ENCODE results near the gene EXOC6B. TPM values are rescaled to one million over a fixed set of nuclear protein-coding genes. Genes with fewer than 3 reads are reported as not detected.

Gene EXOC6B
- total RNA-seq, 1 donor from 2014 or later: 139 TPM

DNA sequence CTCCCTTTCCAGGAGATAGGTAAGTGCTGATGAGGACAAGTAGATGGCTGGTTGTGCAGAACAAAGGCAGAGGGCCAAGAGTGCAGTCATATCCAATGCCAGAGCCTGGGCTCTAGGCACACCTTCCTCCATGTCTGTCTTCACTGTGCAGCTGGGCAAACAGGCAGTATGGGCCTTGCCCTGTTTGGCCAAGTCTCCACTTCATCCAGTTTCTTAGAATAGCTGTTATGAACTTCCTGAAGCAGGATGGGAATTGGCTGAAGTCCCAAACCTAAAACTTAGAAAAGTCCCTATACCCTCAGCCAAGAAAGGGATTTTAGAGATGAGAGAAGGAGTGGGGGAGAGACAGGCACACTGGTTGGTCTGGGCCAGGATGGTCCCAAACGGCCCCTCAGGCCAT, 640.6 kb downstream of the EXOC6B start:
- no peak overlapping the region for H3K4me3 ChIP-seq
- no peak overlapping the region for H3K27ac ChIP-seq (replicated peaks)
- H3K36me3 ChIP-seq: no peaks in the 10 kb centered on the region
- intact Hi-C loops (cut with micrococcal nuclease): no loop called here
- TF ChIP-seq, protein P1, sequence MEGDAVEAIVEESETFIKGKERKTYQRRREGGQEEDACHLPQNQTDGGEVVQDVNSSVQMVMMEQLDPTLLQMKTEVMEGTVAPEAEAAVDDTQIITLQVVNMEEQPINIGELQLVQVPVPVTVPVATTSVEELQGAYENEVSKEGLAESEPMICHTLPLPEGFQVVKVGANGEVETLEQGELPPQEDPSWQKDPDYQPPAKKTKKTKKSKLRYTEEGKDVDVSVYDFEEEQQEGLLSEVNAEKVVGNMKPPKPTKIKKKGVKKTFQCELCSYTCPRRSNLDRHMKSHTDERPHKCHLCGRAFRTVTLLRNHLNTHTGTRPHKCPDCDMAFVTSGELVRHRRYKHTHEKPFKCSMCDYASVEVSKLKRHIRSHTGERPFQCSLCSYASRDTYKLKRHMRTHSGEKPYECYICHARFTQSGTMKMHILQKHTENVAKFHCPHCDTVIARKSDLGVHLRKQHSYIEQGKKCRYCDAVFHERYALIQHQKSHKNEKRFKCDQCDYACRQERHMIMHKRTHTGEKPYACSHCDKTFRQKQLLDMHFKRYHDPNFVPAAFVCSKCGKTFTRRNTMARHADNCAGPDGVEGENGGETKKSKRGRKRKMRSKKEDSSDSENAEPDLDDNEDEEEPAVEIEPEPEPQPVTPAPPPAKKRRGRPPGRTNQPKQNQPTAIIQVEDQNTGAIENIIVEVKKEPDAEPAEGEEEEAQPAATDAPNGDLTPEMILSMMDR (IDR thresholded peaks at IDR 0.05; ENCODE audit: borderline replicate concordance): no peak
- peaks cover 30% of the 10 kb centered on the region for H3K4me1 ChIP-seq
- DNase-seq: no peak
- no peaks in the 10 kb centered on the region for H3K9me3 ChIP-seq (replicated peaks)
- no peaks in the 10 kb centered on the region for H3K27me3 ChIP-seq (ENCODE audit: low read depth)

DNA sequence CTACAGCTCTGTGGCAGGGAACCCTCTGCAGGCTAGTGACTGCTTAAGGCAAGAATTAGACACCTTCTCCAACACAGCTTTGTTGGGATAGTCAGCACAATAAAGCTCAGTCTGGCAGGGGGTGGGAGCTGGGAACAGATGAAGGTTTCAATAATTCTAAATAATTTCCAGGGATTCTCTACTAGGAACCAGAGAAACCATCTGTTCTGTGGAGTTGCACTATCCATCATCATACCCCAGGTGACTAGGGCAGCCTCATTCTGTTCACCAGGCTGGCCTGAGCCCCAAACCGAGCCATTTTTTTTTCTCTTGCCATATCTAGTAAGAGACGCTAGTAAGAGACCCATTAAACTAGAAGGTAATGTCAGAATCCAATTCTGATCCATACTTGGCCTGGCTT, 642.4 kb downstream of the EXOC6B start:
- H3K27ac ChIP-seq (replicated peaks): no peak overlapping the region
- no peak for DNase-seq
- intact Hi-C loops (cut with micrococcal nuclease): no loop called here
- H3K4me3 ChIP-seq: no peak overlapping the region
- peaks cover 14% of the 10 kb centered on the region for H3K36me3 ChIP-seq
- TF ChIP-seq, protein P1 (IDR thresholded peaks at IDR 0.05; ENCODE audit: borderline replicate concordance): no peak
- H3K4me1 ChIP-seq: peaks cover 30% of the 10 kb centered on the region
- no peaks in the 10 kb centered on the region for H3K27me3 ChIP-seq (ENCODE audit: low read depth)
- H3K9me3 ChIP-seq (replicated peaks): no peaks in the 10 kb centered on the region

DNA sequence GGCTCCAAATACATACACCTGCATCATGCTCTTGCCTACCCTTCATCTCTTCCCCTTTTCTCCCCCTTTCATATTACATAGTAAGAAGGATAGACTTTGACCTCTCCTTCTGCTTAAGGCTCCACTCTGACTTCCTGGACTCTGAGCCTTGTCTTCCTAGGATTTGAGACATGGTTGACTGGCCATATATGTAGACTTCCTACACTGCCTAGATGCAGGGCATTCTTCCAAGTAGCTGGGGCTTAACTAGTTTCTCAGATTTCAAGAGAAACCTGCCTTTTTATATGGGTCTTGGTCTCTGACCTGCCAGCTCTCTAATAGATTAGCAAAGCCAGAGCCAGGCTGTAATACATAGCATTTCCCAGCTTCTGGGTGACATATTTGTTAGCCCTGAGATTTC, 642.8 kb downstream of the EXOC6B start:
- Histone ChIP-seq H3K9me3 (replicated peaks) (no peaks in the 10 kb centered on the region), H3K27me3 (ENCODE audit: low read depth) (no peaks in the 10 kb centered on the region), H3K4me3 (no peak overlapping the region), H3K27ac (replicated peaks) (no peak overlapping the region), H3K4me1 (peaks cover 30% of the 10 kb centered on the region), H3K36me3 (peaks cover 18% of the 10 kb centered on the region)
- TF ChIP-seq, protein P1 (IDR thresholded peaks at IDR 0.05; ENCODE audit: borderline replicate concordance): no peak
- intact Hi-C loops (cut with micrococcal nuclease): no loop called here
- DNase-seq: no peak

DNA sequence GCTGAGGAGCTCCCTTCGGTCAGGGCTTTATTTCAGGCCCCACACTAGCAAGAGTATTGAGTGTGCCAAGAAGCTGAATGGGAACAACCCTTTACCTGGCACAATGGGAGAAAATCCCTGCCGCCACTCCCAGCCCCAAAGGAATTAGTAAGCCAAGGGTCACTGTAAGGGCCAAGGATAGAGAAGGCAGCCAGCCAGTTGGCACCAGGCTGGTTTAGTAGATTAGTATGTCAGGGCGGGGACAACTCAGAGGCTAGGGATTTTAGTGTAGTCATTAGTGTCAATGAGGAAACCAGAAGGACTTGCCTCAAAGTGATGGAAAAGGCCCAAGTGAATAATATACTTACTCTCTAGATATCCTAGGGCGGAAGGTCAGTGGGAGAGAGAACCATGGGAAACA, 643.3 kb downstream of the EXOC6B start:
- H3K27me3 ChIP-seq (ENCODE audit: low read depth): no peaks in the 10 kb centered on the region
- TF ChIP-seq, protein P1 (IDR thresholded peaks at IDR 0.05; ENCODE audit: borderline replicate concordance): no peak
- no peak overlapping the region for H3K4me3 ChIP-seq
- no peak overlapping the region for H3K27ac ChIP-seq (replicated peaks)
- DNase-seq: no peak
- peaks cover 23% of the 10 kb centered on the region for H3K36me3 ChIP-seq
- peaks cover 27% of the 10 kb centered on the region for H3K4me1 ChIP-seq
- no peaks in the 10 kb centered on the region for H3K9me3 ChIP-seq (replicated peaks)
- intact Hi-C loops (cut with micrococcal nuclease): no loop called here

DNA sequence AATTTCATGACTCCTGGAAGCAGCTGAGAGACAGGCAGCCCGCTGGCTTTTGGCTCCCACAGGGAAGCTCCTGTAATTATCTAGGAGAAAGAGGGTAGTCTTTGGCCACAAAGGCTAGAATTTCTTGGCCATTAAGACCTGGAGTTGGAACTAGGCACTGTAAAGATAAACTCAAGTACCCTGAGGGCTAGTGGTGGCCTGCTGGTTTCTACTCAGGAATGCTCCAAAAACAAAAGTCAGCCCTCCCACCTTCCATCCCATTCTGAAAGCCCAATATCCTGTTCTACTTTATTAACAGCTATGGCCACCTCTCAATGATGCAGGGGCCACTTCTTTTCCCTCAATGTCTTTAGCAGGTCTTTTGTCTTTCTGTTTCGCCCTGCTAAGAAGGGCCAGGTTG, 644.2 kb downstream of the EXOC6B start:
- TF ChIP-seq, protein P1 (IDR thresholded peaks at IDR 0.05; ENCODE audit: borderline replicate concordance): no peak
- intact Hi-C loops (cut with micrococcal nuclease): no loop called here
- no peak for DNase-seq
- H3K4me3 ChIP-seq: no peak overlapping the region
- no peak overlapping the region for H3K27ac ChIP-seq (replicated peaks)
- peaks cover 31% of the 10 kb centered on the region for H3K36me3 ChIP-seq
- no peaks in the 10 kb centered on the region for H3K9me3 ChIP-seq (replicated peaks)
- no peaks in the 10 kb centered on the region for H3K27me3 ChIP-seq (ENCODE audit: low read depth)
- H3K4me1 ChIP-seq: peaks cover 27% of the 10 kb centered on the region

DNA sequence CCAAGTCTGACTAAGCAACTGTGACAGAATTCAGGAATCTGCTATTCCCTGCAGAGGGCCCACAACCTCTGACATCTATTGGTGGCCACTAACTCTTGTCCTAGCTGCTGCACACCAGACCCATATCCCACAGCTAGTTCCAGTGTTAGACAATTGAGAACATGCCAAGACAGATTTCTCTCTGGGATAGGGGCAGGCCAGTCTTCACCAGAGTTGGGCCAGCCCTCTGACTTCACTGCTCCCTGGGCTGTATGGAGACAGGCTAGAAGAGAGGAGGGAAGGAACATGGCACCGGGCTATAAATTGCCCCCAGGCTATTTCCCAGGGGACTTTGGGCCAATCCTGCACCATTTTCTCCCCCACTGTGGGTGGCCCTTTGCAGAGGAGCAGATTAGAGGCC, 645.5 kb downstream of the EXOC6B start:
- Histone ChIP-seq H3K27me3 (ENCODE audit: low read depth) (no peaks in the 10 kb centered on the region), H3K36me3 (peaks cover 36% of the 10 kb centered on the region), H3K27ac (replicated peaks) (no peak overlapping the region), H3K4me1 (peaks cover 26% of the 10 kb centered on the region), H3K4me3 (no peak overlapping the region), H3K9me3 (replicated peaks) (no peaks in the 10 kb centered on the region)
- TF ChIP-seq, protein P1 (IDR thresholded peaks at IDR 0.05; ENCODE audit: borderline replicate concordance): no peak
- intact Hi-C loops (cut with micrococcal nuclease): no loop called here
- no peak for DNase-seq

Measured in left ventricle myocardium inferior (tissue), 1 donor.